ENCODE results near the gene MRPL48.

MRPL48 gene

DNA sequence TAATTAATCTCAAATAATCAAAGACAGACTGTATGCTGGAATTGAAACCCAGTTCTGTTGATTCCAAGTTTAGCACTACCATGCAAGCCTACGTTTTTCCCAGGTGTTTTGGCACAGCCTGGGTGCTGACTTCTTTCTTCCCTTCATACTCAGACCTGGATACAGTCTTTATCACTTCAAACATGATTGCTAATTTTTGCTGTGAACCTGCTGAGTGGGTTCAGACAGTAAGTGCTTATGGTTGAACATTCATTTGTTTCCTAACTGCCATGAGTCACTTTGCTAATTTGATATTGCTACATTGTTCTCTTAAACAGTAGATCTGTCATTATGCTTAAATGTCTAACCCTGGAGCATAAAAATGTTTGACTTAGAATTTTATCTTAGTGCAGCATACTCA lies 101.3 kb downstream of the MRPL48 start:
- H3K4me3 ChIP-seq (ENCODE audit: low read length) = no peak overlapping the region
- H3K4me1 ChIP-seq (ENCODE audit: control insufficient read depth, insufficient read depth, low read length) = no peaks in the 10 kb centered on the region
- H3K9me3 ChIP-seq (ENCODE audit: control insufficient read depth, insufficient read depth, low read length) = no peaks in the 10 kb centered on the region
- H3K36me3 ChIP-seq (ENCODE audit: control insufficient read depth, insufficient read depth, low read length) = peaks cover 2% of the 10 kb centered on the region; the same call in 1 of the 2 replicates
- DNase-seq (ENCODE audit: low read depth, low spot score) = no peak
- H3K27ac ChIP-seq (ENCODE audit: low read length) = no peak overlapping the region
- no CpG with 5 or more reads among the region's 1 CpG for WGBS (ENCODE audit: insufficient coverage, insufficient read length)
- H3K27me3 ChIP-seq (ENCODE audit: control insufficient read depth, insufficient read depth, low read length) = no peaks in the 10 kb centered on the region

DNA sequence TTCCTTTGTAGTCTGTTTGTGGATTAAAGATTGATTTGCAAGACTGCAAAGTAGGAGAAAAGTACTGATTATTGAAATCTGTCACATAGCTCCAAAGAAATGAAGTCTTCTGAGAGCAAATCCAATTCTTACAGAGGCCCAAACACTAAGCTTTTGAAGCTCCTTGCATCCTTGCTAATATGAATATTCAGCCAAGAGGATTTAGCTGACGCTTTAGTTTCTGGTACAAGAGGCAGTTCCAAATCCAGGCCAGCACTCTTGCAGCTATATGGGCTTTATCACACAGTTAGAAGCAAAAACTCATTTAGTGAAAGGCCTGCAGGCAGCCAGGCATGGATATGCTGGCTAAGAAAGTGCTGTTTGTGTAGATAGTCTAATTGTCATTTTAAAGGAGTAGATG lies 101.9 kb downstream of the MRPL48 start:
- no CpG with 5 or more reads among the region's 1 CpG for WGBS (ENCODE audit: insufficient coverage, insufficient read length)
- Histone ChIP-seq H3K9me3 (ENCODE audit: control insufficient read depth, insufficient read depth, low read length) (no peaks in the 10 kb centered on the region), H3K27ac (ENCODE audit: low read length) (no peak overlapping the region), H3K4me3 (ENCODE audit: low read length) (no peak overlapping the region), H3K27me3 (ENCODE audit: control insufficient read depth, insufficient read depth, low read length) (no peaks in the 10 kb centered on the region), H3K36me3 (ENCODE audit: control insufficient read depth, insufficient read depth, low read length) (peaks cover 2% of the 10 kb centered on the region; the same call in 1 of the 2 replicates), H3K4me1 (ENCODE audit: control insufficient read depth, insufficient read depth, low read length) (no peaks in the 10 kb centered on the region)
- DNase-seq (ENCODE audit: low read depth, low spot score) = no peak

DNA sequence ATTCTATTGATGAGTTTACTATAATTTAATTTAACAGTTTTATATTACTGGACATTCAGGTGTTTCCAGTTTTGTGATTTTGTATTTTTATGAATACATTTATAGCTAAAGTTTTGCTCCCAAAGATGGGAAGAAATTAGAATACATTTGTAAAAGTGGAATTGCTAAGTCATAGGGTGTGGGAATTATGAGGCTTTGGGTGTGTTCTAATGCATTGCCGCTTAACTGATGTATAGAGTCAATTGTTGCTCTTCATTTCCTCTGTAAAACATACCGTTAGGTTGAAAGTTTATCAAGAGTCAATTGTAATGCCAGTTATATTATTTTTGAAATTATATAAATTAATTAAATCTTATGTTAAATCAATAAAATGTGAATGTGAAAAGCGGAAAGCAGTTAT lies 105.4 kb downstream of the MRPL48 start:
- no CpG with 5 or more reads among the region's 3 CpGs for WGBS (ENCODE audit: insufficient coverage, insufficient read length)
- Histone ChIP-seq H3K27me3 (ENCODE audit: control insufficient read depth, insufficient read depth, low read length) (no peaks in the 10 kb centered on the region), H3K27ac (ENCODE audit: low read length) (no peak overlapping the region), H3K9me3 (ENCODE audit: control insufficient read depth, insufficient read depth, low read length) (no peaks in the 10 kb centered on the region), H3K4me1 (ENCODE audit: control insufficient read depth, insufficient read depth, low read length) (no peaks in the 10 kb centered on the region), H3K36me3 (ENCODE audit: control insufficient read depth, insufficient read depth, low read length) (peaks cover 2% of the 10 kb centered on the region; the same call in 1 of the 2 replicates), H3K4me3 (ENCODE audit: low read length) (no peak overlapping the region)
- no peak for DNase-seq (ENCODE audit: low read depth, low spot score)

DNA sequence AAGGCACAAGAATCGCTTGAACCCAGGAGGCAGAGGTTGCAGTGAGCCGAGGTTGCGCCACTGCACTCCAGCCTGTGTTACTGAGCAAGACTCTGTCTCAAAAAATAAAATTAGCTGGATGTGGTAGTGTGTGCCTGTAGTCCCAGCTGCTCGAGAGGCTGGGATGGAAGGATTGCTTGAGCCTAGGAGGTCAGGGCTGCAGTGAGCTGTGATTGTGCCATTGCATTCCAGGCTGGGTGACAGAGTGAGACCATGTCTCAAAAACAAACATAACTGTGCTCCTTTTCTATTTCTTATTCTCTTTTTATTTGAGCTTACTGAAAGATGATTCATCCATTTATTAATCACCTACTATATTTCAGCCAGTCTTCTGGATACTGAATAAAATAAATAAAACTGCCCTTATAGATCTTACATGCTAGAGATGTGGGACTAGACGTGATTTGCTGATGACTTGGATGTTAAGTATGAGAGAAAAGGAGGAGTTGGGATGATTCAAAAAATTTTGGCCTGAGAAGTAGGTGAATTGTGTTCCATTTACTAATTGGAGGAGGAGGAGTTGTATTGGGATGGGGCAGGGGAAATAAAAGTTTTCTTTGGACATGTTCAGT lies 107.2 kb downstream of the MRPL48 start:
- DNase-seq (ENCODE audit: low read depth, low spot score) = no peak
- H3K36me3 ChIP-seq (ENCODE audit: control insufficient read depth, insufficient read depth, low read length) = no peaks in the 10 kb centered on the region
- H3K27me3 ChIP-seq (ENCODE audit: control insufficient read depth, insufficient read depth, low read length) = no peaks in the 10 kb centered on the region
- WGBS (ENCODE audit: insufficient coverage, insufficient read length) = no CpG with 5 or more reads among the region's 5 CpGs
- H3K27ac ChIP-seq (ENCODE audit: low read length) = no peak overlapping the region
- no peak overlapping the region for H3K4me3 ChIP-seq (ENCODE audit: low read length)
- H3K9me3 ChIP-seq (ENCODE audit: control insufficient read depth, insufficient read depth, low read length) = no peaks in the 10 kb centered on the region
- no peaks in the 10 kb centered on the region for H3K4me1 ChIP-seq (ENCODE audit: control insufficient read depth, insufficient read depth, low read length)

DNA sequence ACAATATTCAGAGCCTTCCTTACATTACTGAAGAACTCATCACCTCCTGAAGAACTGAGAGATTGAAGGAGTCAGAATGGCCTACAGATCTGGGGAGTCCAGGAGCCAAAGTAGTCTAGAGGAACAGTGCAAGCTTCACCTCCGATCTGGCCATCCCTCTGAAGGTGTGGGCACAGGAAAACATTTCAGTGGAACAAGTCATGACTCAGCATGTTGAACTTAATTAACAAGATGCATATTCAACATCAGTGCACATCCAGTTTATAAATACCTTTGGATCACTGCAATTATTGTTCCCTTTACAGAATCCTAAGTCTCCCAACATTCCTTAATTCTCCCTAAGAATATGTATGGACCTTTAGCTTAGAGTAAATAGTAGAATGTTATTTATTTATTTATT lies 114.6 kb downstream of the MRPL48 start:
- Histone ChIP-seq H3K36me3 (ENCODE audit: control insufficient read depth, insufficient read depth, low read length) (no peaks in the 10 kb centered on the region), H3K4me1 (ENCODE audit: control insufficient read depth, insufficient read depth, low read length) (no peaks in the 10 kb centered on the region), H3K9me3 (ENCODE audit: control insufficient read depth, insufficient read depth, low read length) (no peaks in the 10 kb centered on the region), H3K4me3 (ENCODE audit: low read length) (no peak overlapping the region), H3K27ac (ENCODE audit: low read length) (no peak overlapping the region), H3K27me3 (ENCODE audit: control insufficient read depth, insufficient read depth, low read length) (no peaks in the 10 kb centered on the region)
- no peak for DNase-seq (ENCODE audit: low read depth, low spot score)
- WGBS (ENCODE audit: insufficient coverage, insufficient read length) = no CpG with 5 or more reads among the region's 1 CpG

GRCh38 chr11:73907191-73907590 lies 119.5 kb downstream of the MRPL48 start:
- no peak overlapping the region for H3K27ac ChIP-seq (ENCODE audit: low read length)
- DNase-seq (ENCODE audit: low read depth, low spot score) = no peak

DNA sequence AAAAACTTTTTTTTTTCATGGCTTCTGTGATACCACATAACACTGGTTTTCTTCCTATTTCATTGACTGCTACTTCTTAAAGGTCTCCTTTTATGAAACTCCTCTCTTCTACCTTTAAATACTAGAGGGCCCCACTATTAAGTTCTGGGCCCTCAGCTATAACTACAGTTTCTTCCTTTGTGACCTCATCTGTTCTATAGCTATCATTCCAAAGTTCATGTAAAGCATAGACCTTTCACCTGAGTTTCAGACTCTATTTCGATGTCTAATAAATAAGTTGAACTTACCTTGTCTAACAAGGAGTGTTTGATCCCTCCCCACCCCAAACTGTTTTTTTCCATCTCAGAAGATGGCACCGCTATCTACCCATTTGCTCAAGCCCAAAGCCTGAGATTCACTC lies 124.4 kb downstream of the MRPL48 start:
- Histone ChIP-seq H3K4me1 (ENCODE audit: control insufficient read depth, insufficient read depth, low read length) (no peaks in the 10 kb centered on the region), H3K27ac (ENCODE audit: low read length) (no peak overlapping the region), H3K9me3 (ENCODE audit: control insufficient read depth, insufficient read depth, low read length) (no peaks in the 10 kb centered on the region), H3K27me3 (ENCODE audit: control insufficient read depth, insufficient read depth, low read length) (no peaks in the 10 kb centered on the region), H3K36me3 (ENCODE audit: control insufficient read depth, insufficient read depth, low read length) (no peaks in the 10 kb centered on the region), H3K4me3 (ENCODE audit: low read length) (no peak overlapping the region)
- no CpG with 5 or more reads among the region's 2 CpGs for whole genome bisulfite sequencing (ENCODE audit: insufficient coverage, insufficient read length)
- no peak for DNase-seq (ENCODE audit: low read depth, low spot score)

More at GRCh38 chr11:73907191-73907590, 119.5 kb downstream of the MRPL48 start:
- no peak overlapping the region for H3K4me3 ChIP-seq (ENCODE audit: low read length)
- H3K27me3 ChIP-seq (ENCODE audit: control insufficient read depth, insufficient read depth, low read length) = no peaks in the 10 kb centered on the region
- H3K9me3 ChIP-seq (ENCODE audit: control insufficient read depth, insufficient read depth, low read length) = no peaks in the 10 kb centered on the region
- no peaks in the 10 kb centered on the region for H3K36me3 ChIP-seq (ENCODE audit: control insufficient read depth, insufficient read depth, low read length)
- H3K4me1 ChIP-seq (ENCODE audit: control insufficient read depth, insufficient read depth, low read length) = no peaks in the 10 kb centered on the region
- no CpG with 5 or more reads among the region's 4 CpGs for WGBS (ENCODE audit: insufficient coverage, insufficient read length)

DNA sequence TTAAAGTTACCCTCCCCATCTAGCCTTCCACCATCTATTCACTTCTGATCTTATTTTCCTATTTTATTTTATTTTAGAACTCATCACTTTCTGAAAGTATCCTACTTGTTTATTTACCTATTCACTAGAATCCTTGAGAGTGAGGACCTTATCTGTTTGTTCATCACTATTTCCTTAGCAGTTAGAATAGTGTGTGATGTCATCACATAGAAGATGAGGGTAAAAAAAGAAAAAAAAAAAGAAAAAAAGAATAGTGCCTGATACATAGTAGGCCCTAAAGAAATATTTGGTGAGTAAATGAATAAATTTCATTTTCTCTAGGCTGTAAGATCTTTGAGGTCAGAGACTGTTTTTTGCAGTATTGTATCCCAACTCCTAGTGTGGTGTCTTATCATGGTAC lies 125.8 kb downstream of the MRPL48 start:
- Histone ChIP-seq H3K27me3 (ENCODE audit: control insufficient read depth, insufficient read depth, low read length) (no peaks in the 10 kb centered on the region), H3K27ac (ENCODE audit: low read length) (no peak overlapping the region), H3K36me3 (ENCODE audit: control insufficient read depth, insufficient read depth, low read length) (no peaks in the 10 kb centered on the region), H3K9me3 (ENCODE audit: control insufficient read depth, insufficient read depth, low read length) (no peaks in the 10 kb centered on the region), H3K4me3 (ENCODE audit: low read length) (no peak overlapping the region), H3K4me1 (ENCODE audit: control insufficient read depth, insufficient read depth, low read length) (no peaks in the 10 kb centered on the region)
- no peak for DNase-seq (ENCODE audit: low read depth, low spot score)

- no peak overlapping the region for H3K27ac ChIP-seq (ENCODE audit: low read length)
- no peak for DNase-seq (ENCODE audit: low read depth, low spot score)
- H3K4me3 ChIP-seq (ENCODE audit: low read length) = no peak overlapping the region
- H3K4me1 ChIP-seq (ENCODE audit: control insufficient read depth, insufficient read depth, low read length) = no peaks in the 10 kb centered on the region
- H3K36me3 ChIP-seq (ENCODE audit: control insufficient read depth, insufficient read depth, low read length) = no peaks in the 10 kb centered on the region
- no peaks in the 10 kb centered on the region for H3K9me3 ChIP-seq (ENCODE audit: control insufficient read depth, insufficient read depth, low read length)
- no peaks in the 10 kb centered on the region for H3K27me3 ChIP-seq (ENCODE audit: control insufficient read depth, insufficient read depth, low read length)
- no CpG with 5 or more reads among the region's 4 CpGs for WGBS (ENCODE audit: insufficient coverage, insufficient read length)
Observed at GRCh38 chr11:73914284-73914683, 126.6 kb downstream of the MRPL48 start.

Measured in iPS DF 6.9 (cell line).